Ovary (tissue), 3 donors: ENCODE measurements around the gene ACP7.

Source experiments
- EP300 ChIP-seq: sonication (generic); formaldehyde crosslinking; IDR thresholded peaks from one replicate; pipeline ENCODE4 v1.6.1; 2017; ENCODE audit warnings: antibody characterized with exemption
- TF ChIP-seq, protein P1 (sequence below), 3 donors: fragments of 450-650 bp in 2 of 3; fragments of 200-600 bp in 1 of 3; IDR thresholded peaks; one replicate each; pipeline versions ENCODE4 v1.5.1 to v1.8.0; 2016 to 2022; ENCODE audit warnings: antibody characterized with exemption in 3 of 3, mild to moderate bottlenecking in 1 of 3
- donor health status: DM: no; HTN: no; CAD: no.

DNA sequence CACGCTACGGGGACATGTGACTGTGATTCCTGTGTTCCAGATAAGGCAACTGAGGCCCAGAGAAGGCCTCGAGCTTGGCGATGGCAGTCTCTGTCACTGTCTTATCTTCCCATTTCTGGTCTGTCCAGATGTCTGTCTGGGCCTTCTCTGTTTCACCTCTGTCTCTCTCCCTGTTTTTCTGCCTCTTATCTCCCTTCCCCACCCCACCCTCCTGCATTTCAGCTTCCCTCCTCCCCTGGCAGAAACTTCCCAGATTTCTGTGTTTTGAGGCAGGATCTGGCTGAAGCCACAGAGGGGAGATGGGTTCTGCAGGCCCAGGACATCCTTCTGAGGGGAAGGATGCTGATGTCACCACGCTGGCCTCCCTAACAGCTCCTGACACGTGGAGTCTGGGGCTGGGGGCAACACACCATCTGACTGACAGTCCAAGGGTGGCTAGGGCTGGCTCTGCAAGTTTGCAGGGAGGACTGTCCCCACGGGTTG is 55.8 kb downstream of the ACP7 start:
- no peak for TF ChIP-seq EP300
- TF ChIP-seq, protein P1, sequence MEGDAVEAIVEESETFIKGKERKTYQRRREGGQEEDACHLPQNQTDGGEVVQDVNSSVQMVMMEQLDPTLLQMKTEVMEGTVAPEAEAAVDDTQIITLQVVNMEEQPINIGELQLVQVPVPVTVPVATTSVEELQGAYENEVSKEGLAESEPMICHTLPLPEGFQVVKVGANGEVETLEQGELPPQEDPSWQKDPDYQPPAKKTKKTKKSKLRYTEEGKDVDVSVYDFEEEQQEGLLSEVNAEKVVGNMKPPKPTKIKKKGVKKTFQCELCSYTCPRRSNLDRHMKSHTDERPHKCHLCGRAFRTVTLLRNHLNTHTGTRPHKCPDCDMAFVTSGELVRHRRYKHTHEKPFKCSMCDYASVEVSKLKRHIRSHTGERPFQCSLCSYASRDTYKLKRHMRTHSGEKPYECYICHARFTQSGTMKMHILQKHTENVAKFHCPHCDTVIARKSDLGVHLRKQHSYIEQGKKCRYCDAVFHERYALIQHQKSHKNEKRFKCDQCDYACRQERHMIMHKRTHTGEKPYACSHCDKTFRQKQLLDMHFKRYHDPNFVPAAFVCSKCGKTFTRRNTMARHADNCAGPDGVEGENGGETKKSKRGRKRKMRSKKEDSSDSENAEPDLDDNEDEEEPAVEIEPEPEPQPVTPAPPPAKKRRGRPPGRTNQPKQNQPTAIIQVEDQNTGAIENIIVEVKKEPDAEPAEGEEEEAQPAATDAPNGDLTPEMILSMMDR (IDR thresholded peaks at IDR 0.05) = no peak
